CD4-positive, CD25-positive, alpha-beta regulatory T cell (primary cell): ENCODE measurements around the gene RBM15B. TPM values are rescaled to one million over a fixed set of nuclear protein-coding genes. Genes with fewer than 3 reads are reported as not detected.

Experiments used
- ATAC-seq, 2 donors: fragments of 150-1000 bp; cut with Tn5 transposase; one replicate each; pipeline ENCODE4 v1.10.0; 2021; ENCODE audit warnings: low read depth in 2 of 2, moderate number of reproducible peaks in 2 of 2, moderate library complexity in 1 of 2
- DNase-seq, 3 donors: peaks; one replicate each; pipeline versions ENCODE4 v3.0.0 to v3.0.0-alpha.2; 2012 to 2022; ENCODE audit warnings: mixed read lengths in 1 of 3
- H3K27ac ChIP-seq: one replicate; pipeline ENCODE4 v1.7.0; 2013; ENCODE audit warnings: mild to moderate bottlenecking, low read length; ENCODE audit not compliant: insufficient read depth, poor library complexity, severe bottlenecking
- H3K27me3 ChIP-seq: one replicate; pipeline ENCODE4 v1.7.0; 2013; ENCODE audit warnings: low read length; ENCODE audit not compliant: control insufficient read depth, insufficient read depth
- H3K36me3 ChIP-seq: one replicate; pipeline ENCODE4 v1.7.0; 2013; ENCODE audit warnings: mild to moderate bottlenecking, low read length, moderate library complexity; ENCODE audit not compliant: control insufficient read depth, insufficient read depth
- H3K4me1 ChIP-seq: 2 replicates; pipeline ENCODE4 v1.7.0; 2013; ENCODE audit warnings: mild to moderate bottlenecking, low read length; ENCODE audit not compliant: insufficient read depth, control insufficient read depth, poor library complexity, severe bottlenecking
- H3K4me3 ChIP-seq: one replicate; pipeline ENCODE4 v1.7.0; 2013; ENCODE audit warnings: low read depth, mild to moderate bottlenecking, low read length, moderate library complexity
- H3K9me3 ChIP-seq, 2 experiments: 1 replicate in 1 of 2; 2 replicates in 1 of 2; pipeline ENCODE4 v1.7.0; 2013; ENCODE audit warnings: low read length in 2 of 2, mild to moderate bottlenecking in 1 of 2, moderate library complexity in 1 of 2; ENCODE audit not compliant: control insufficient read depth in 2 of 2
- H3K27ac Mint-ChIP-seq, 3 donors: one replicate each; pipeline ENCODE4 v1.8.0; 2020 to 2022; ENCODE audit warnings: mild to moderate bottlenecking in 3 of 3, mixed read lengths in 3 of 3, moderate library complexity in 2 of 3
- H3K27me3 Mint-ChIP-seq: one replicate; pipeline ENCODE4 v1.8.0; 2022; ENCODE audit warnings: mild to moderate bottlenecking, mixed read lengths
- H3K36me3 Mint-ChIP-seq: one replicate; pipeline ENCODE4 v1.8.0; 2020; ENCODE audit warnings: mixed read lengths
- H3K4me1 Mint-ChIP-seq, 4 donors: one replicate each; pipeline ENCODE4 v1.8.0; 2020 to 2022; ENCODE audit warnings: mixed read lengths in 4 of 4, mild to moderate bottlenecking in 1 of 4
- H3K4me3 Mint-ChIP-seq, 4 donors: one replicate each; pipeline ENCODE4 v1.8.0; 2020 to 2022; ENCODE audit warnings: mild to moderate bottlenecking in 4 of 4, mixed read lengths in 4 of 4, moderate library complexity in 3 of 4
- H3K9me3 Mint-ChIP-seq, 7 donors: one replicate each; pipeline ENCODE4 v1.8.0; 2020 to 2022; ENCODE audit warnings: mixed read lengths in 7 of 7, mild to moderate bottlenecking in 3 of 7, moderate library complexity in 2 of 7
- polyA plus RNA-seq, 4 donors: library from polyadenylated mRNA; unstranded; fragments of 300-500 nt; fragmentation: Illumina TruSeq; gene quantifications; one replicate each; pipeline ENCODE4 v1.2.3, GENCODE V29; 2021
- total RNA-seq: library from RNA; stranded (reverse); gene quantifications from one replicate; pipeline ENCODE4 v1.2.3, GENCODE V29; 2022

The RBM15B gene
- total and polyA plus RNA-seq, 5 donors from 2014 or later = 10.1 to 28.4 (median 13.2) TPM

- Histone ChIP-seq H3K27me3 (no peaks in the 10 kb centered on the region), H3K27ac (peak overlapping the region; percentile 82), H3K4me1 (peaks cover 62% of the 10 kb centered on the region), H3K9me3 (no peaks in the 10 kb centered on the region), H3K36me3 (peaks cover 33% of the 10 kb centered on the region), H3K4me3 (no peak overlapping the region)
- Mint-ChIP-seq H3K4me3 (peak overlapping the region in 3 of 4 donors; percentile 50 to 92 (median 81)), H3K36me3 (peaks cover 14% of the 10 kb centered on the region), H3K27me3 (peaks cover 4% of the 10 kb centered on the region), H3K4me1 (peaks cover 12 to 78% (median 37%) of the 10 kb centered on the region in 4 donors), H3K9me3 (peaks cover 0 to 3% (median 0%) of the 10 kb centered on the region in 7 donors), H3K27ac (peak overlapping the region in 2 of 3 donors; percentile 54 to 83)
- DNase-seq = peak; percentile 51 to 72 (median 53)
- ATAC-seq = no peak
Measured at GRCh38 chr3:51389423-51390183, 1.5 kb upstream of the RBM15B start.

GRCh38 chr3:51390246-51391074, 625 bp upstream of the RBM15B start:
- Histone ChIP-seq H3K27me3 (no peaks in the 10 kb centered on the region), H3K27ac (peak overlapping the region; percentile 82), H3K4me3 (peak overlapping the region; percentile 43), H3K4me1 (peaks cover 66% of the 10 kb centered on the region), H3K9me3 (no peaks in the 10 kb centered on the region), H3K36me3 (peaks cover 42% of the 10 kb centered on the region)
- peaks cover 4% of the 10 kb centered on the region for H3K27me3 Mint-ChIP-seq
- peaks cover 20% of the 10 kb centered on the region for H3K36me3 Mint-ChIP-seq
- H3K27ac Mint-ChIP-seq = peak overlapping the region; percentile 48 to 83 (median 54)
- no peak for DNase-seq
- H3K4me1 Mint-ChIP-seq = peaks cover 12 to 80% (median 40%) of the 10 kb centered on the region in 4 donors
- peak in 1 of 2 donors; percentile 0 for ATAC-seq
- H3K4me3 Mint-ChIP-seq = peak overlapping the region; percentile 75 to 92 (median 85)
- H3K9me3 Mint-ChIP-seq = peaks cover 0 to 3% (median 0%) of the 10 kb centered on the region in 7 donors

GRCh38 chr3:51391566-51392354, 675 bp downstream of the RBM15B start:
- H3K36me3 Mint-ChIP-seq = peaks cover 28% of the 10 kb centered on the region
- no peaks in the 10 kb centered on the region for H3K27me3 ChIP-seq
- peaks cover 56% of the 10 kb centered on the region for H3K4me1 ChIP-seq
- H3K4me1 Mint-ChIP-seq = peaks cover 0 to 77% (median 36%) of the 10 kb centered on the region in 4 donors
- peaks cover 4% of the 10 kb centered on the region for H3K27me3 Mint-ChIP-seq
- H3K27ac Mint-ChIP-seq = peak overlapping the region; percentile 49 to 92 (median 77)
- peak overlapping the region; percentile 82 for H3K27ac ChIP-seq
- H3K4me3 ChIP-seq = no peak overlapping the region
- peak; percentile 26 to 35 for ATAC-seq
- H3K9me3 Mint-ChIP-seq = peaks cover 0 to 3% (median 0%) of the 10 kb centered on the region in 7 donors
- peak; percentile 39 to 79 (median 60) for DNase-seq
- peak overlapping the region; percentile 86 to 92 (median 86) for H3K4me3 Mint-ChIP-seq
- H3K9me3 ChIP-seq = no peaks in the 10 kb centered on the region
- peaks cover 55% of the 10 kb centered on the region for H3K36me3 ChIP-seq

GRCh38 chr3:51392355-51393133, 1.5 kb downstream of the RBM15B start:
- ATAC-seq (no peak), DNase-seq (no peak)
- peak overlapping the region in 2 of 3 donors; percentile 77 to 80 for H3K27ac Mint-ChIP-seq
- Histone ChIP-seq H3K27me3 (no peaks in the 10 kb centered on the region), H3K36me3 (peaks cover 60% of the 10 kb centered on the region), H3K9me3 (no peaks in the 10 kb centered on the region), H3K27ac (peak overlapping the region; percentile 82), H3K4me3 (no peak overlapping the region), H3K4me1 (peaks cover 56% of the 10 kb centered on the region)
- peaks cover 0 to 3% (median 0%) of the 10 kb centered on the region in 7 donors for H3K9me3 Mint-ChIP-seq
- H3K4me1 Mint-ChIP-seq = peaks cover 0 to 81% (median 35%) of the 10 kb centered on the region in 4 donors
- H3K4me3 Mint-ChIP-seq = peak overlapping the region; percentile 51 to 92 (median 86)
- peaks cover 4% of the 10 kb centered on the region for H3K27me3 Mint-ChIP-seq
- peaks cover 33% of the 10 kb centered on the region for H3K36me3 Mint-ChIP-seq

GRCh38 chr3:51393134-51393495, 2.0 kb downstream of the RBM15B start:
- Mint-ChIP-seq H3K27me3 (peaks cover 4% of the 10 kb centered on the region), H3K27ac (peak overlapping the region in 2 of 3 donors; percentile 29 to 59), H3K36me3 (peaks cover 28% of the 10 kb centered on the region), H3K9me3 (peaks cover 0 to 3% (median 0%) of the 10 kb centered on the region in 7 donors), H3K4me1 (peaks cover 0 to 76% (median 30%) of the 10 kb centered on the region in 4 donors), H3K4me3 (peak overlapping the region; percentile 59 to 92 (median 72))
- Histone ChIP-seq H3K4me1 (peaks cover 56% of the 10 kb centered on the region), H3K4me3 (no peak overlapping the region), H3K36me3 (peaks cover 61% of the 10 kb centered on the region), H3K9me3 (no peaks in the 10 kb centered on the region), H3K27ac (peak overlapping the region; percentile 82), H3K27me3 (no peaks in the 10 kb centered on the region)
- DNase-seq (no peak), ATAC-seq (no peak)

- H3K27me3 ChIP-seq = no peaks in the 10 kb centered on the region
- H3K27ac ChIP-seq = peak overlapping the region; percentile 82
- Mint-ChIP-seq H3K4me3 (peak overlapping the region in 3 of 4 donors; percentile 61 to 92 (median 82)), H3K9me3 (peaks cover 0 to 3% (median 0%) of the 10 kb centered on the region in 7 donors), H3K27ac (no peak overlapping the region), H3K4me1 (peaks cover 0 to 74% (median 29%) of the 10 kb centered on the region in 4 donors), H3K27me3 (peaks cover 4% of the 10 kb centered on the region), H3K36me3 (peaks cover 28% of the 10 kb centered on the region)
- ATAC-seq (no peak), DNase-seq (no peak)
- peaks cover 56% of the 10 kb centered on the region for H3K4me1 ChIP-seq
- peaks cover 62% of the 10 kb centered on the region for H3K36me3 ChIP-seq
- no peaks in the 10 kb centered on the region for H3K9me3 ChIP-seq
- H3K4me3 ChIP-seq = no peak overlapping the region
Measured at GRCh38 chr3:51393564-51393963, 2.5 kb downstream of the RBM15B start.
